DOHH2 (cell line): ENCODE measurements around the gene SLC4A11.

Source experiments
- CTCF ChIP-seq: fragments of 200-600 bp; sonication (generic); IDR thresholded peaks from one replicate; pipeline ENCODE4 v1.5.1; 2014; ENCODE audit warnings: antibody characterized with exemption, mild to moderate bottlenecking, low read depth, low read length; ENCODE audit not compliant: poor library complexity, severe bottlenecking
- EZH2phosphoT487 ChIP-seq: fragments of 200-600 bp; sonication (generic); IDR thresholded peaks from 2 replicates; pipeline ENCODE4 v1.6.1; 2017; ENCODE audit warnings: borderline replicate concordance, mild to moderate bottlenecking, antibody characterized with exemption, low read length, moderate library complexity, mixed read lengths

DNA sequence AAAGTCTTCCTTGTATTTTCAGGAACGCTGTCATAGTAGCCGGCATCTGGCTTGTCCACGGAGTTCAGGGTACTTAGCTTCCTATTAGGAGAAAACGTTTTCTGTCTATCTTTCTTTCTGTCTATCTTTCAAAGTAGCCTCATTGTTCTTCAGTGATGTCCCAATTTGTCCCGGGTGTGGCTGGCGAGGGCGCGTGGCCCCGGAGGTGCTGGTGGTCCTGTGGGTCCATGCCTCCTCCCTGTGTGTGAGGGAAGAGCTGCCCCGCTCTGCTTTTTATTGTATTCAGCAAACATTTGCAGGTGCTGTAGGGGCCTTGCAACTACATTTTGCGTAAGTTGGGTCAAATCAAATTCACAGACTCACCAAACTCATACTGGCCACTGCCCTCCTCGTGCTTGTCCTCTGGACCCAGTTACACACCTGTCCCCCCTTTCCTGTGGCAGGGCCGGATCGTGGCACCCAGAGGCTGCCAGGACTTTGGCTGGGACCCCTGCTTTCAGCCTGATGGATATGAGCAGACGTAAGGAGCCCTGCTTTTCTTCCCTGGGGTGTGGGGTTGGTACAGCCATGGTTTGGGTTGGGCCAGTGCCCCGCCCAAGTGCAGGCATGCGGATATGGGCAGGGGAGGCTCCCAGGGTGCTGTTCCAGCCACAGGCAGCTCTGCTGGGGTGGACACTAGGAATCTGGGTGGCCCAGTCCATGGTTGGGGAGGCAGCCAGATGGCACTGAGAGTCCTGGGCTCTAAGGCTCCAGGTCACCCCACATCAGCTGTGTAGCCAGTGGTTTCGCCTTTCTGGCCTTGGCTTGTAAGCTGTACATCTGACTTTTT lies 17.4 kb downstream of the SLC4A11 start:
- TF ChIP-seq CTCF (no peak), EZH2phosphoT487 (no peak)
